HEK293T (cell line): ENCODE results near the gene MYH10.

ENCODE experiments used
- ARNT ChIP-seq: fragments of 450-650 bp; IDR thresholded peaks from 2 replicates; pipeline ENCODE4 v1.6.1; 2017; ENCODE audit warnings: mild to moderate bottlenecking
- BHLHE40 ChIP-seq: fragments of 450-650 bp; IDR thresholded peaks from 2 replicates; pipeline ENCODE4 v1.6.1; 2016; ENCODE audit warnings: mild to moderate bottlenecking, moderate library complexity, borderline replicate concordance
- FOXA1 ChIP-seq: fragments of 450-650 bp; IDR thresholded peaks from 2 replicates; pipeline ENCODE4 v1.6.1; 2016; ENCODE audit warnings: mild to moderate bottlenecking
- FOXK2 ChIP-seq: fragments of 450-650 bp; IDR thresholded peaks from 2 replicates; pipeline ENCODE4 v1.6.1; 2016; ENCODE audit warnings: mild to moderate bottlenecking
- HDGF ChIP-seq: fragments of 450-650 bp; IDR thresholded peaks from 2 replicates; pipeline ENCODE4 v1.6.1; 2017; ENCODE audit warnings: antibody characterized with exemption, borderline replicate concordance
- LEF1 ChIP-seq: fragments of 450-650 bp; IDR thresholded peaks from 2 replicates; pipeline ENCODE4 v1.6.1; 2017; ENCODE audit warnings: mild to moderate bottlenecking, borderline replicate concordance
- SUZ12 ChIP-seq: fragments of 450-650 bp; IDR thresholded peaks from 2 replicates; pipeline ENCODE4 v1.6.1; 2016; ENCODE audit warnings: mild to moderate bottlenecking

DNA sequence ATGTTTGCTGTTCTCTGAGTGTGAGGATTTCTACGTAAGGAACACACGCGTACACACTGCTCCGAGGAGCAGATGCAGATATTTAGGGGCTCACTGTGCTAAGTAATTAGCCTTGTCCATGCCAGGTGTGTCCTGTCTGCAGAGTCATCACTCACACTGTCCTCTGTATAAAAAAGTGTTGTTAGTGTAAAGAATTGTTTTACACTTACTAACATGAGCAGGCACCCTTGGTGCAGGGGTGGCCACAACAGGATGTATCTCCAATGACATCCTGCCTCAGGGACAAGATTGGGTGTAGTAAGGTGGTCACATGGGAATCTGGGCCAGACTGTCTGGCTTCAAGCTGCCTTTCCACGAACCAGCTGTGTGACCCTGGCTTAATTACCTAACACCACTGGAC, 130.9 kb downstream of the MYH10 start:
- TF ChIP-seq LEF1 (no peak), HDGF (no peak), SUZ12 (no peak), BHLHE40 (no peak), FOXK2 (no peak), FOXA1 (no peak), ARNT (no peak)
